Activated CD4-positive, alpha-beta T cell treated with anti-CD3 and anti-CD28 coated beads, Interleukin-2, amount 50 U/mL, for 24 hours (primary cell): ENCODE results near the gene ZBTB21.

Experiments
- DNase-seq, 2 donors: peaks; one replicate each; pipeline ENCODE4 v3.0.0-alpha.2; 2020; ENCODE audit warnings: low read depth in 1 of 2, low spot score in 1 of 2

ZBTB21 gene

GRCh38 chr21:42040411-42041180 lies 30.4 kb upstream of the ZBTB21 start:
- DNase-seq = no peak

DNA sequence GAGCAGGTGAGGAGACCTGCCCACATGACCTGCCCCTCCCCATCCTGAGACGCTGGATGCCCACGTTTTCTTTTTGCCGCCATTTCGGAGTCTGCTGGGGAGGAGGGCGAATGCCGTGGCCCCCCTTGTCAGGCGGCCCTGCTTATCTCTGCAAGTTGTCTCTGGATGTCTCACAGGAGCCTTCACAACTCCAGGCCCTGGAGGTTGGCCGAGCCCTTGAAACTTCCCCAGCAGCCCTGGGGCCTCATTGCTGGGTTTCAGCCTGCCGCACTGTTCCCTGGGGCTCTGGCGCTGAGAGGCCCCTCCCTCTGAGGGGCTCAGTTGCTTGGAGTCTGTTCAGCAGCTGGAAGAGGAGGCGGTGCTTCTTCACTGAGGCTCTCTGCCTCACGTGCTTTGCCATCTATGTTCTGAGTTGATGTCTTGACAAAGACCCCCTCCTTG lies 29.8 kb upstream of the ZBTB21 start:
- DNase-seq = no peak

DNA sequence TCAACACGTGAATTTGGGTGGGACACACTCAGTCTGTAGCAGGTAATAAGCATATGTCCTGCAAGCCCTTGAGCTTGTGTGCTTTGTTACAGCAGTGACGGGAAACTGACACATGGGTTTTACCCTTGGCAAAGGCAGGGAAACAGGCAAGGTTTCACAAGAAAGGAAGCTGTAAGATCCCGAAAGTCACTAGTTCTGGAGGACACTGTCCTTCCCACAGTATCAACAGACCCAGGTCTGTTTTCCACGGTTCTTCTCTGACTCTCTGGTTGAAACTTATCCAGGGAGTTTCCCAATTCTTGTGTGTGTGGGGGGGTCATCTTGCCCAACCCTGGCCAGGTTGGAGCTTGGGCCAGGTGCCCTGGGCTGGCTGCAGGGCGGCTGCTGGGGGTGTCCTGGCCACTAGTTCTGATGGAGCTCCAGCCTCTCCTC lies 29.3 kb upstream of the ZBTB21 start:
- DNase-seq = no peak

DNA sequence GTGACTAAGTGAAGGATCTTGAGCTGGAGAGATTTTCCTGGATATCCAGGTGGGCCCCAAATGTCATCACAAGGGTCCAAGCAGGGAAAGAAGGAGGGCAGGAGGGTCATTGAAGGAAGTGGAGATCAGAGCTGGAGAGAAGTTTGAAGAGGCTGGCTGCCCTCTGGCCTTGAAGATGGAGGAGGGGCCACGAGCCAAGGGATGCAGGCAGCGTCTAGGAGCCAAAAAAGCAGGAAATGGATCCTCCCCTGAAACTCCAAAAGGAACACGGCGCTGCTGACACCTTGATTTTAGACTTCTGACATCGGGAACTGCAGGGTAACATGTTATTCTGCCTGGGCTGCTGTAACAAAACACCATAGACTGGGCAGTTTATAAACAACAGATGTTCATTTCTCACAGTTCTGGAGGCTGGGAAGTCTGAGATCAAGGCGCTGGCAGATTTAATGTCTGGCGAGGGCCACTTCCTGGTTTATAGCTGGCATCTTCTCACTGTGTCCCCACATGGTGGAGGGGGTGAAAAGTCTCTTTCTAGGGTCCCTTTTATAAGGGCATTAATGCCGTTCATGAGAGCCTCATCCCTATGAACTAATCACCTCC lies 28.8 kb upstream of the ZBTB21 start:
- DNase-seq = no peak

- no peak for DNase-seq
Measured at GRCh38 chr21:42038393-42038792, 28.2 kb upstream of the ZBTB21 start.

DNA sequence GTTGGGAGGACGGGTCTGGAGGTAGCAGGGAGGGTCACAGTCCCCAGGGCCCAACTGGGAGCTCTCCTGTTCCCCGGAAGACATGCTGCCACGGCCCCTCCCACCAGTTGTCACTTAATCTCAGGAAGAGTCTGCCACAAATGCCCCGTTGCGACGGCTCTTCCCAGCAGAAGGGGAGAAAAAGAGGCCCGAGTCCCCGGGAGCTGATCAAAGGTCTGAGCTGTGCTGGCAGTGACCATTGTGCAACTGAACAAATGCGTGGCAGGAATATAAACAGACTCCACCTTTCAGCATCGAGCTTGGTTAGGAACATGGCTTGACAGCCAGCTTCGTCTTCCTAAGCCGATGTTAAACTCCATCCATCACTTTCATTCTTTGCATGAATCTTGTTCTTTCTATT lies 27.8 kb upstream of the ZBTB21 start:
- no peak for DNase-seq

- DNase-seq = no peak
Measured at GRCh38 chr21:42037516-42037915, 27.4 kb upstream of the ZBTB21 start.

DNA sequence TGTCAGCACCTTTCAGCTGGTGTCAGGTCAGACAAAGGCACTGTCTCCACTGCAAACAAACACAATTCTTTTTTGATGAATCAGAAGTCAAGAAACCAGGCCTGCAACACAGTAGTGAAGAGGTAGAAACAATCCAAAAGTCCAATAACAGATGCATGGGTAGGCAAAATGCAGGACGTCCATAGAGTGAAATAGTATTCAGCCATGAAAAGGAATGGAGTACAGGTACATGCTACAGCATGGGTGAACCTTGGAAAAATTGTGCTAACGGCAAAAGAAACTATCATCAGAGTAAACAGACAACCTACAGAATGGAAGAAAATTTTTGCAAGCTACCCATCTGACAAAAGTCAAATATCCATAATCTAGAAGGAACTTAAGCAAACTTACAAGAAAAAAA lies 26.2 kb upstream of the ZBTB21 start:
- no peak for DNase-seq

- no peak for DNase-seq
Measured at GRCh38 chr21:42032968-42033367, 22.8 kb upstream of the ZBTB21 start.

DNA sequence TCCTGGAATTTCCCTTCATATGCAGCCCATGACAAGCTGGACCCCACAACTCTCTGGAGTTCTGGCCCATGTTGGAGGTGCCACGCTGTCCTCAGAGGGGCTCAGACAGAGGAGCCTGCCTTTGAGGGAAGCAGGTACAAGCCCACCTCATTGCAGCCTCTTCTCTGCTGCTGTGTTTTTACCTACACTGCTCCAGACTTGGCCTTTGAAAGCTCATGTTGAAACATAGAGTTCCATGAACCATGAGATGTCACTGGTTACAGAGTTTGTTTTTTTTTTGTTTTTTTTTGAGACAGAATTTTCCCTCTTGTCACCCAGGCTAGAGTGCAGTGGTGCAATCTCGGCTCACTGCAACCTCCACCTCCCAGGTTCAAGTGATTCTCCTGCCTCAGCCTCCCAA lies 22.1 kb upstream of the ZBTB21 start:
- no peak for DNase-seq

- no peak for DNase-seq
Measured at GRCh38 chr21:42031816-42032215, 21.7 kb upstream of the ZBTB21 start.

DNA sequence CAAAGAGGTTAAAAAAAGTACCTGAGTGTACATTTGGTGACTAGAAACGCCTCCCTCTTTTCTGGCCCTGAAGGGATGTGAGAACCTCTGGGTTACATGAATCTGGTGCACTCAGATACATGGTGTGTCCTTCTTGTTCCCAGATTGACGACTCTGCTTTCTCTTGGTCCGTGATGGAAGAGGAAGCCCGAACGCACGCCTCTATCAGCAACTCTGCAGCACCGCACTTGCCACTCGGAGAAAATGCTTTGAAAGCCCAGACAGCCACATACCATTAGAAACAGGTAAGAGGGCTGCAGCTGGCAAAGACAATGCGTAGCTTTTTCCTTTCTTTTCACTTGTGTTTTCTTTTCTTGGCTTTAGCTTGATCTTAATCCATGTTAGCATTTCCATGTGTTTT lies 21.1 kb upstream of the ZBTB21 start:
- no peak for DNase-seq

DNA sequence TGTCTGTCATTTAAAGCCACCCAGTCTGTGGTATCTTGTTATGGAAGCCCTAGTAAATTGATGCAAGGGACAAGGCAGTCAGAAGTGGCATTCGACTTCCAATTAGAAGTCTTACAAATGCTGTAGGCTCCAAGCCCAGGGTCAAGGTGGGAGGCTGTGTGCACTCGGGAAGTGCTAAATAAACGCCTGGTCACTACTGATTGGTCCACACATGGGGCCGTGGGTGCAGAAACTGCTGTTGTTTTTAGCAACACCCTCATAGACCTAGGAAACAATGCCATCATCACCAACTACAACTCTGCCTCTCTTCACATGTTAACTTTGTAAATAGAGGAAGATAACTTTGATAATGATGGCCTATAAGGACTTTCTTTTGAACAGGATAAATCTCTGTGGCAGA lies 20.2 kb upstream of the ZBTB21 start:
- no peak for DNase-seq

- no peak for DNase-seq
Measured at GRCh38 chr21:42028766-42029425, 18.7 kb upstream of the ZBTB21 start.

- no peak for DNase-seq
Measured at GRCh38 chr21:42027822-42028765, 17.9 kb upstream of the ZBTB21 start.

- DNase-seq = no peak
Measured at GRCh38 chr21:42027085-42027821, 17.1 kb upstream of the ZBTB21 start.

GRCh38 chr21:42026082-42026435 lies 15.9 kb upstream of the ZBTB21 start:
- DNase-seq = no peak

- no peak for DNase-seq
Measured at GRCh38 chr21:42025376-42026081, 15.4 kb upstream of the ZBTB21 start.

- no peak for DNase-seq
Measured at GRCh38 chr21:42022906-42023305, 12.7 kb upstream of the ZBTB21 start.

GRCh38 chr21:42022091-42022430 lies 11.9 kb upstream of the ZBTB21 start:
- no peak for DNase-seq
